GM12865 (cell line): ENCODE data around the gene LGALS9.
"Not testable (repeated sequence)": the region's sequence is repeated elsewhere in the genome, so short reads cannot be mapped to it uniquely, and the experiment has no call there.

Source experiments
- DNase-seq: peaks from one replicate; pipeline ENCODE4 v3.0.0; 2010; ENCODE audit warnings: low read depth
- H3K4me3 ChIP-seq: 2 replicates; pipeline ENCODE4 v1.5.1; 2011; ENCODE audit warnings: mild to moderate bottlenecking, low read depth, low read length, control low read depth
- TF ChIP-seq, protein P1 (sequence below): IDR thresholded peaks from 2 replicates; pipeline ENCODE4 v1.5.1; 2011; ENCODE audit warnings: low read length, control low read depth, low read depth, inconsistent platforms; ENCODE audit not compliant: insufficient read depth; ENCODE audit errors: missing control alignments

Gene LGALS9

DNA sequence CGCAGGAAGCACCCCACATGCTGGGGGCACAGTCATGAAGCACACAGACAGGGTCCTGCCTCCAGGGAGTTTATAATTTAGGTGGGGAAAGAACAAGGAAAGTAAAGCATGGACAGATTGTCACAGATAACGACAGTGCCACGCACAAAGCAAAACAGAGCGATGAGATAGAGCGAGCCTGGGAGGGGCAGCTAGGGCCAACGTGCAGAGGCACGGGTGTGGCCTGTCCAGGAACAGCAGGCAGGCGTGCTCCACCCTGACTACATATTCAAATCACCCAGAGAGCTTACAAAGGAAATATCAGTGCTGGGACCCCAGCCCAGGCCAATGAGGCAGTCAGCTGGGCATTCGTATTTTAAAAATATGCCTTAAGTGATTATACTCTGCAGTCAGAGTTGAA, 16.8 kb downstream of the LGALS9 start:
- H3K4me3 ChIP-seq, result no peak overlapping the region
- TF ChIP-seq, protein P1, sequence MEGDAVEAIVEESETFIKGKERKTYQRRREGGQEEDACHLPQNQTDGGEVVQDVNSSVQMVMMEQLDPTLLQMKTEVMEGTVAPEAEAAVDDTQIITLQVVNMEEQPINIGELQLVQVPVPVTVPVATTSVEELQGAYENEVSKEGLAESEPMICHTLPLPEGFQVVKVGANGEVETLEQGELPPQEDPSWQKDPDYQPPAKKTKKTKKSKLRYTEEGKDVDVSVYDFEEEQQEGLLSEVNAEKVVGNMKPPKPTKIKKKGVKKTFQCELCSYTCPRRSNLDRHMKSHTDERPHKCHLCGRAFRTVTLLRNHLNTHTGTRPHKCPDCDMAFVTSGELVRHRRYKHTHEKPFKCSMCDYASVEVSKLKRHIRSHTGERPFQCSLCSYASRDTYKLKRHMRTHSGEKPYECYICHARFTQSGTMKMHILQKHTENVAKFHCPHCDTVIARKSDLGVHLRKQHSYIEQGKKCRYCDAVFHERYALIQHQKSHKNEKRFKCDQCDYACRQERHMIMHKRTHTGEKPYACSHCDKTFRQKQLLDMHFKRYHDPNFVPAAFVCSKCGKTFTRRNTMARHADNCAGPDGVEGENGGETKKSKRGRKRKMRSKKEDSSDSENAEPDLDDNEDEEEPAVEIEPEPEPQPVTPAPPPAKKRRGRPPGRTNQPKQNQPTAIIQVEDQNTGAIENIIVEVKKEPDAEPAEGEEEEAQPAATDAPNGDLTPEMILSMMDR, result no peak
- DNase-seq, result no peak

DNA sequence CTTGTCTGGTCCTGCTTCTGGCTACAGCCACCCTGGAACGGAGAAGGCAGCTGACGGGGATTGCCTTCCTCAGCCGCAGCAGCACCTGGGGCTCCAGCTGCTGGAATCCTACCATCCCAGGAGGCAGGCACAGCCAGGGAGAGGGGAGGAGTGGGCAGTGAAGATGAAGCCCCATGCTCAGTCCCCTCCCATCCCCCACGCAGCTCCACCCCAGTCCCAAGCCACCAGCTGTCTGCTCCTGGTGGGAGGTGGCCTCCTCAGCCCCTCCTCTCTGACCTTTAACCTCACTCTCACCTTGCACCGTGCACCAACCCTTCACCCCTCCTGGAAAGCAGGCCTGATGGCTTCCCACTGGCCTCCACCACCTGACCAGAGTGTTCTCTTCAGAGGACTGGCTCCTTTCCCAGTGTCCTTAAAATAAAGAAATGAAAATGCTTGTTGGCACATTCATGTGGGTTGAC, 18.2 kb downstream of the LGALS9 start:
- not testable (repeated sequence) for DNase-seq, H3K4me3 ChIP-seq

DNA sequence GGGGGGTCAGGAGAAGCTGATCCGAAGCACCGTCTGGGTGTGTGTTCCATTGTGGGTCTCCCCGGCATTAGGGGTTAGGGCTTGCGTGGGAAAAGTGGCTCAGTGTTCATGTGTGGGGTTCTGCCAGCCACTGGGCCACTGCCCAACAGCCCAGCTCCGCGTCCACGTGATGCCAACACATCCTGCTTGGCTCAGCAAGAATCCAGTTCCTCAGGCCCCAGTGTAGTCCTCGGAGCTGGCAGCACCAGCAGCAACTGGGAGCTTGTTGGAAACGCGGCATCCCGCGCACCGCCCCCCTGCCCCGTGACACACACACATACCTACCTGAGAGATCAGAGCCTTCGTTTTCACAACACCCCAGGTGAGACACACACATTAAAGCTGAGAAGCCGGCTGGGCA, 18.9 kb downstream of the LGALS9 start:
- TF ChIP-seq, protein P1, result no peak
- DNase-seq, result no peak
- H3K4me3 ChIP-seq, result no peak overlapping the region

DNA sequence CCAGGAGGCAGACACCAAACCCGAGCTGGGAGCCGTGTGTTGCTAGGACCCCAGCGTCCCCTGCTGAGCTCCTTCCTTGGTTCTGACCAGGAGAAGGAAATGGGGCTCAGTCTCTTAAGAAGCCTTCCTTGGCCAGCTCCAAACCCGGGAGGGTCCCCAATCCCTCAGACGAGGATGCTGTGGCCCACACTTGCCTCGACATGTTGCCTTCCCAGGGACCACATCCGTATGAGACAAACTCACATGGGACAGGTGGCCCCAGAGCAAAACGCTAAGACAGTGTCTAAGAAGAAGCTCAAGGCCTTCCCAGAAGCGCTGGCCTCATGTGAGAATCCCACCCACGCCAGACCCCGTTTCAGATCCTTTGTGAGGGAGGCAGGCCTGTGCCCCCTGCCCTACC, 19.8 kb downstream of the LGALS9 start:
- TF ChIP-seq, protein P1, result no peak
- DNase-seq, result no peak
- no peak overlapping the region for H3K4me3 ChIP-seq

DNA sequence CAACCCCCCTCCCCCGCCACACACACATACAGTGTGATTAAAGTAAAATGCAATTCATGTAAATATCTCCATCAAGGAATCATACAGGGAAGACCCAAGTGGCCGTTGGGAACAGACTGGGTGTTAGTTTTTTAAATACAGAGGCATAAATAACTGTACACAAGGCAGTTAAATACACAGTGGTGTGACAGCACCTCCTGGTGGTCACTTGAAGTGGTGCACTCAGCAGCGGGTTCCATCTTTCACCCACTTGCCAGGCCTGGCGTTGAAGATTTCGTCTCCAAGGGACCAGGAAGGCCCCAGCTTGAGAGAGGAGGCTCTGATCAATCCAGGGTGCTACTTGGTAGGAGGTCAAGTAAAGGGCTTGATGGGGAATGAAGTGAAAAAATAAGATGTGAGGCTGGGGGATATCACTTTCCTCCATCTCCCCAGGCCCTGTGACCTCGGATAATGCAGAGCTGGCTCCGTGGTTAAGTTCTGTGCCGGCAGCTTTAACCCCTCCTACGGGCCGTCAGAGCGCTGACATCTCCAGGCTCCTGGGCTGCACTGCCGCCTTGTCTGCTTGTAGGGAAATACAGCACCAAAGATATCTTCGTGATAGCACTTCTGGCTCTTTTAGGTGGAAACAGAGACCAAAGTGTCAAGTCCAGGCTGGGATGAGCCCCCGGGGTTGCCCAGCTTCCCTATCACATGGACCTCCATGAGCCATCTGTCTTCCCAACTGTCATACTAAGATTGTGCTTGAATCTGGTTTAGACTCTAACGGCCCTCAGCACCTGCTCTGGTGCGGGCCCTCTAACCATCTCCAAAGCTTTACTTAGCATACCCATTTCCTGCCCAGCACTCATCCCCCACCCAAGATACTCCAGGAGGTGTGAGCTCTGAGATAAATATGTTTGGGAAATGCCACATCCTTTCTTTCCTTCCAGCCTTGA, 20.7 kb downstream of the LGALS9 start:
- DNase-seq, result peak; percentile 65
- H3K4me3 ChIP-seq, result no peak overlapping the region
- TF ChIP-seq, protein P1, result peak; percentile 68

DNA sequence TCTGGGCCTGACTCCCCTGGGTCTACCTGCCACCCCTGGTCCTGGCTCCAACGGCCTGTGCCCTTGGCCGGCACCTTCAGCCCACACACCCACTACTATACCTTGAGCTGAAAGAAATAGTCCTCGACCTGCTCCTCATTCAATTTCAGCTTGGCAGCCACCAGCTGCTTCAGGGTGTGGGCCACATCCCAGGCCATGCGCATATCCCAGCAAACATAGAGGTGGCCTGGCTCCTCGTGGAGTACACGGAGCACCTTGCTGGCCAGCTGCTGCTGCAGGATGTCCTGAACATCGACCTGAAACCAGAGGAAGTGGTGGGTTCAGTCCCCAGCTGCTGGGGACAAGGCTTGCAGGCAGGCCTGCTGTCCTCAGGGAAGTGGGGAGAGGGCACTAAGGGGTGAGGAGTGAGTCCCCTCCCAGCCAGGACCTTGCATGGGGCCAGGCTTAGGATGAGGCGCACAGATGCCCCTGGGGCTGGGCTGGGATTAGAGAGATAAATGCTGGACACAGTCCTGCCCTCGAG, 22.5 kb downstream of the LGALS9 start:
- DNase-seq, H3K4me3 ChIP-seq: not testable (repeated sequence)

DNA sequence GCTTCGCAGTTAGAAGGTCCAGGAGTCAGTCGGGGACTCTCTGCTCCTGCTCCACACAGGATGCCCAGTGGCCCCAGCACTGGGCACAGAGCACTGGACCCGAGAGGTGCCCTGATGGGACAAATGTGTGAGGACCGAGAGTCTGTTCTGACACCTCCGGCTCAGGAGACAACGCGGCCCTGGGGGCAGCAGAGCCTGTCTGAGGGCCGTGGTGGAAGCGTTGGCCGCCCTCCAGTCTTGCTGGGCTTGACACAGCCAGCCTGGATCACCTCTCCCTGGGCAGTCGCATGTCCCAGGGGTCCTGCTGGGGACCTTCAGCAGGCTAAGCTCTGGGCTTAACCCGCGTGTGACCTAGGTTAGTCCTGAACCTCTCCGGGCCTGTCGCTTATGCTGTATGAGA, 23.1 kb downstream of the LGALS9 start:
- H3K4me3 ChIP-seq, result no peak overlapping the region
- DNase-seq, result no peak
- TF ChIP-seq, protein P1, result no peak
